ENCODE data around the gene ARHGEF38.

GRCh38 chr4:105623099-105623498 is 70.7 kb downstream of the ARHGEF38 start:
- TF ChIP-seq, protein P1, sequence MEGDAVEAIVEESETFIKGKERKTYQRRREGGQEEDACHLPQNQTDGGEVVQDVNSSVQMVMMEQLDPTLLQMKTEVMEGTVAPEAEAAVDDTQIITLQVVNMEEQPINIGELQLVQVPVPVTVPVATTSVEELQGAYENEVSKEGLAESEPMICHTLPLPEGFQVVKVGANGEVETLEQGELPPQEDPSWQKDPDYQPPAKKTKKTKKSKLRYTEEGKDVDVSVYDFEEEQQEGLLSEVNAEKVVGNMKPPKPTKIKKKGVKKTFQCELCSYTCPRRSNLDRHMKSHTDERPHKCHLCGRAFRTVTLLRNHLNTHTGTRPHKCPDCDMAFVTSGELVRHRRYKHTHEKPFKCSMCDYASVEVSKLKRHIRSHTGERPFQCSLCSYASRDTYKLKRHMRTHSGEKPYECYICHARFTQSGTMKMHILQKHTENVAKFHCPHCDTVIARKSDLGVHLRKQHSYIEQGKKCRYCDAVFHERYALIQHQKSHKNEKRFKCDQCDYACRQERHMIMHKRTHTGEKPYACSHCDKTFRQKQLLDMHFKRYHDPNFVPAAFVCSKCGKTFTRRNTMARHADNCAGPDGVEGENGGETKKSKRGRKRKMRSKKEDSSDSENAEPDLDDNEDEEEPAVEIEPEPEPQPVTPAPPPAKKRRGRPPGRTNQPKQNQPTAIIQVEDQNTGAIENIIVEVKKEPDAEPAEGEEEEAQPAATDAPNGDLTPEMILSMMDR (conservative IDR thresholded peaks at IDR 0.05), result no peak
- no peak for TF ChIP-seq EZH2 (IDR thresholded peaks at IDR 0.05; ENCODE audit: low read depth)
